PC-3 (cell line): ENCODE results near the gene CCDC110. TPM values are rescaled to one million over a fixed set of nuclear protein-coding genes. Genes with fewer than 3 reads are reported as not detected.

Experiments used
- ATAC-seq: fragments of 200-7000 bp; cut with Tn5 transposase; 2 replicates; pipeline ENCODE4 v1.9.1; 2020; ENCODE audit warnings: mild to moderate bottlenecking, moderate library complexity
- BruUV-seq: library from RNA; stranded (reverse); fragments of 400-500 nt; replicated peaks from 2 replicates; lab custom pipeline; 2021; lab: Mats Ljungman, UMichigan
- CTCF ChIA-PET: fragments of 300-600 bp; sonication (Branson Sonifier 250); formaldehyde crosslinking; loops from one replicate; lab custom pipeline; 2022; ENCODE audit warnings: antibody characterized with exemption; lab: Charles Lee
- POLR2A ChIA-PET: fragments of 300-600 bp; sonication (Branson Sonifier 250); formaldehyde crosslinking; loops from one replicate; lab custom pipeline; 2022; ENCODE audit warnings: antibody characterized with exemption; ENCODE audit not compliant: unreplicated experiment; lab: Charles Lee
- DNase-seq: peaks from one replicate; pipeline ENCODE4 v3.0.0-alpha.2; 2015
- H2AFZ ChIP-seq: fragments of 300-600 bp; sonication (generic); 2 replicates; pipeline ENCODE4 v1.6.0; 2016; ENCODE audit warnings: antibody characterized with exemption, low read length
- H3F3A ChIP-seq: fragments of 300-600 bp; sonication (generic); one replicate; pipeline ENCODE4 v1.6.0; 2017; ENCODE audit warnings: antibody characterized with exemption, low read length, control low read depth, mild to moderate bottlenecking; ENCODE audit not compliant: unreplicated experiment
- H3K27ac ChIP-seq: fragments of 300-600 bp; sonication (generic); 2 replicates; pipeline ENCODE4 v1.5.1; 2016; ENCODE audit warnings: mild to moderate bottlenecking, low read length
- H3K27me3 ChIP-seq: fragments of 300-600 bp; sonication (generic); 2 replicates; pipeline ENCODE4 v1.6.1; 2016; ENCODE audit warnings: low read length, mixed read lengths
- H3K36me3 ChIP-seq: fragments of 300-600 bp; sonication (generic); 2 replicates; pipeline ENCODE4 v1.6.1; 2016; ENCODE audit warnings: low read depth, mixed run types, low read length, mixed read lengths
- H3K4me1 ChIP-seq: fragments of 300-600 bp; sonication (generic); 2 replicates; pipeline ENCODE4 v1.5.1; 2016; ENCODE audit warnings: low read length; ENCODE audit not compliant: insufficient read depth
- H3K4me2 ChIP-seq: fragments of 300-600 bp; sonication (generic); 2 replicates; pipeline ENCODE4 v1.6.0; 2016; ENCODE audit warnings: low read length
- H3K4me3 ChIP-seq: fragments of 300-600 bp; sonication (generic); 2 replicates; pipeline ENCODE4 v1.5.1; 2016; ENCODE audit warnings: mild to moderate bottlenecking, low read length, mixed read lengths
- H3K79me2 ChIP-seq: fragments of 300-600 bp; sonication (generic); 2 replicates; pipeline ENCODE4 v1.6.1; 2017; ENCODE audit warnings: low read length, mixed read lengths
- H3K9ac ChIP-seq: fragments of 300-600 bp; sonication (generic); 2 replicates; pipeline ENCODE4 v1.6.0; 2016; ENCODE audit warnings: mild to moderate bottlenecking, low read length
- H3K9me2 ChIP-seq: fragments of 300-600 bp; sonication (generic); replicated peaks from 2 replicates; pipeline ENCODE4 v1.6.1; 2016; ENCODE audit warnings: mixed run types, low read length, mixed read lengths
- H3K9me3 ChIP-seq: fragments of 300-600 bp; sonication (generic); 2 replicates; pipeline ENCODE4 v1.6.1; 2016; ENCODE audit warnings: low read length, mixed read lengths
- H4K20me1 ChIP-seq: fragments of 300-600 bp; sonication (generic); 2 replicates; pipeline ENCODE4 v1.6.1; 2016; ENCODE audit warnings: low read length, mixed read lengths
- EZH2 ChIP-seq: fragments of 300-600 bp; sonication (generic); IDR thresholded peaks from one replicate; pipeline ENCODE4 v1.6.1; 2017; ENCODE audit warnings: antibody characterized with exemption, mild to moderate bottlenecking, low read length; ENCODE audit not compliant: unreplicated experiment
- EZH2phosphoT487 ChIP-seq: fragments of 300-600 bp; sonication (generic); IDR thresholded peaks from 2 replicates; pipeline ENCODE4 v1.6.1; 2018; ENCODE audit warnings: mild to moderate bottlenecking, antibody characterized with exemption, low read length, borderline replicate concordance
- intact Hi-C: fragments of 100-400 bp; cut with micrococcal nuclease; formaldehyde crosslinking; loops from 2 replicates; pipeline ENCODE4 v1.9.0; 2023
- total RNA-seq: library from RNA; depleted of rRNA; stranded (reverse); fragments of >200 nt; gene quantifications from 2 replicates; pipeline ENCODE4 v1.2.3, GENCODE V29; 2014
- TF ChIP-seq, protein P1 (sequence below): fragments of 300-600 bp; sonication (generic); conservative IDR thresholded peaks from 2 replicates; pipeline ENCODE4 v1.5.1; 2017; ENCODE audit warnings: antibody characterized with exemption, low read depth, mild to moderate bottlenecking, low read length

Gene CCDC110
- total RNA-seq, 1 experiment from 2014 or later, result 0.62 TPM

DNA sequence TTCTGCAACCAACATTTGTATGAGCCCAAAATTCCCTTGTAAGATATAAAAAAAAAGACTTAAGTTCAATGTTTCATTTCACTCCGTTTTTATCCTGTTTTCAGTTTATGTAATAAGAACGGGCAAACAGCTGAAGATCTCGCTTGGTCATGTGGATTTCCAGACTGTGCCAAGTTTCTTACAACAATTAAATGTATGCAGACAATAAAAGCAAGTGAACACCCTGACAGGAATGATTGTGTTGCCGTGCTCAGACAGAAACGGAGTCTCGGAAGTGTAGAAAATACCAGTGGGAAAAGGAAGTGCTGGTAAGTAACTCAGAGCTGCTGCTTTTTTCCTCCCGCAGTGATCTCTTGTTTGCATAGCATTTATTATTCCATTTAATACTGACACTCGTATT, 72.1 kb downstream of the CCDC110 start:
- H3K27me3 ChIP-seq, result no peaks in the 10 kb centered on the region
- no peaks in the 10 kb centered on the region for H3K9me3 ChIP-seq
- H3K9ac ChIP-seq, result no peak overlapping the region
- H3K4me2 ChIP-seq, result peak overlapping the region; percentile 64
- ChIA-PET CTCF (no interaction called here), POLR2A (interaction anchor here (0.6 to 1.0 kb wide), 2 partner anchors 94 to 96 kb away, joined by 3 to 5 read pairs; no protein-coding TSS in a partner anchor)
- H3K36me3 ChIP-seq, result peaks cover 8% of the 10 kb centered on the region; the same call in 1 of the 2 replicates
- peaks cover 25% of the 10 kb centered on the region for H3K4me1 ChIP-seq
- no peaks in the 10 kb centered on the region for H3K9me2 ChIP-seq
- H3K4me3 ChIP-seq, result peak overlapping the region; percentile 35; the same call in 1 of the 2 replicates
- H3F3A ChIP-seq, result no peaks in the 10 kb centered on the region
- TF ChIP-seq EZH2, result no peak
- TF ChIP-seq, protein P1, sequence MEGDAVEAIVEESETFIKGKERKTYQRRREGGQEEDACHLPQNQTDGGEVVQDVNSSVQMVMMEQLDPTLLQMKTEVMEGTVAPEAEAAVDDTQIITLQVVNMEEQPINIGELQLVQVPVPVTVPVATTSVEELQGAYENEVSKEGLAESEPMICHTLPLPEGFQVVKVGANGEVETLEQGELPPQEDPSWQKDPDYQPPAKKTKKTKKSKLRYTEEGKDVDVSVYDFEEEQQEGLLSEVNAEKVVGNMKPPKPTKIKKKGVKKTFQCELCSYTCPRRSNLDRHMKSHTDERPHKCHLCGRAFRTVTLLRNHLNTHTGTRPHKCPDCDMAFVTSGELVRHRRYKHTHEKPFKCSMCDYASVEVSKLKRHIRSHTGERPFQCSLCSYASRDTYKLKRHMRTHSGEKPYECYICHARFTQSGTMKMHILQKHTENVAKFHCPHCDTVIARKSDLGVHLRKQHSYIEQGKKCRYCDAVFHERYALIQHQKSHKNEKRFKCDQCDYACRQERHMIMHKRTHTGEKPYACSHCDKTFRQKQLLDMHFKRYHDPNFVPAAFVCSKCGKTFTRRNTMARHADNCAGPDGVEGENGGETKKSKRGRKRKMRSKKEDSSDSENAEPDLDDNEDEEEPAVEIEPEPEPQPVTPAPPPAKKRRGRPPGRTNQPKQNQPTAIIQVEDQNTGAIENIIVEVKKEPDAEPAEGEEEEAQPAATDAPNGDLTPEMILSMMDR, result no peak
- no peak for TF ChIP-seq EZH2phosphoT487
- no peaks in the 10 kb centered on the region for H3K79me2 ChIP-seq
- no peak overlapping the region for H3K27ac ChIP-seq
- no peaks in the 10 kb centered on the region for H4K20me1 ChIP-seq
- intact Hi-C loops, result loop anchor here (5.0 kb wide), 1 partner anchor 197 kb away; the partner anchor contains the start of gene CFAP97
- no peak for DNase-seq
- BruUV-seq, result no TSS peak
- no peak overlapping the region for H2AFZ ChIP-seq
- no peak for ATAC-seq

- no peak overlapping the region for H3K4me3 ChIP-seq
- H3K27ac ChIP-seq, result no peak overlapping the region
- H3K36me3 ChIP-seq, result peaks cover 8% of the 10 kb centered on the region; the same call in 1 of the 2 replicates
- no peak overlapping the region for H3K9ac ChIP-seq
- intact Hi-C loops, result loop anchor here (5.0 kb wide), 1 partner anchor 196 kb away; the partner anchor contains the start of gene CFAP97
- H2AFZ ChIP-seq, result no peak overlapping the region
- no peak for TF ChIP-seq EZH2phosphoT487
- TF ChIP-seq, protein P1, result no peak
- no peak for TF ChIP-seq EZH2
- H4K20me1 ChIP-seq, result no peaks in the 10 kb centered on the region
- no TSS peak for BruUV-seq
- peak overlapping the region; percentile 64 for H3K4me2 ChIP-seq
- no peaks in the 10 kb centered on the region for H3F3A ChIP-seq
- ChIA-PET POLR2A (no interaction called here), CTCF (no interaction called here)
- DNase-seq, result no peak
- no peaks in the 10 kb centered on the region for H3K27me3 ChIP-seq
- no peaks in the 10 kb centered on the region for H3K79me2 ChIP-seq
- H3K4me1 ChIP-seq, result peaks cover 26% of the 10 kb centered on the region
- no peaks in the 10 kb centered on the region for H3K9me2 ChIP-seq
- no peaks in the 10 kb centered on the region for H3K9me3 ChIP-seq
- ATAC-seq, result no peak
Observed at GRCh38 chr4:185398618-185399017, 72.9 kb downstream of the CCDC110 start.

DNA sequence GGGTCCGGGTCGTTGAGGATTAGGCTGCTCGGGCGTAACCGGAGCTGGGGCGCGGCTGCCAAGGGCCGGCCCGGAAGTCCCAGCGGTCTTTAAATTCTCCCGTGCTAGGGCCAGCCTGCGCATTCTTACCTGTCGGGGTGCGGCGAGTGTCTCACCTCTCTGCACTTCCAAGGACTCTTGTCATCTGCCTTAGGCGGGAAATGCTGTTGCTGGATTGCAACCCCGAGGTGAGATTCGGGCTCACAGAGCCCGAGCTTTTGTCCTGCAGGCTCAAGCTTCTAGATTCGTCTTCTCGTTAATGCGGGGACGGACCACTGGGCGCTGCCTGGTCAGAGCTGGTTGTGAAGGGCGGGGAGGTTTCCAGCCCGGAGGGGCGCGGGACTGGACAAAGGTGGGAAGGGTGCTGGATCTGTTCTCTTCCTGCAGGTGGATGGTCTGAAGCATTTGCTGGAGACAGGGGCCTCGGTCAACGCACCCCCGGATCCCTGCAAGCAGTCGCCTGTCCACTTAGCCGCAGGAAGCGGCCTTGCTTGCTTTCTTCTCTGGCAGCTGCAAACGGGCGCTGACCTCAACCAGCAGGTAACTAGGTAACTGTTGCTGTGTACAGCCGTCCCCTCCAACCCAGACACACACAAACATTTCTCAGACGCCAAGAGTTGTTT, 74.7 kb downstream of the CCDC110 start, which contains the start of gene ANKRD37:
TSS of gene ANKRD37 (plus strand) at position 118 of the 662 bp plus-strand sequence. CDS start at position 201, 83 bp downstream.
- H3K4me2 ChIP-seq, result peak within 1 kb of the TSS; percentile 96
- H3K9ac ChIP-seq, result peak within 1 kb of the TSS; percentile 89
- intact Hi-C loops, result loop anchor here (1.0 to 5.0 kb wide), 3 partner anchors 28 to 195 kb away; partner anchors contain the start of genes CFAP97 and UFSP2
- no peaks in the 10 kb centered on the region for H3K79me2 ChIP-seq
- H3K4me1 ChIP-seq, result peaks cover 26% of the 10 kb centered on the region
- peak within 1 kb of the TSS; percentile 87 for H2AFZ ChIP-seq
- ChIA-PET CTCF (interaction anchor here (1.7 kb wide), 1 partner anchor 91 kb away, joined by 5 read pairs; no protein-coding TSS in a partner anchor), POLR2A (interaction anchor here (0.5 to 1.6 kb wide), 6 partner anchors 29 to 908 kb away, joined by 3 to 12 read pairs (median 3); no protein-coding TSS in a partner anchor)
- H4K20me1 ChIP-seq, result no peaks in the 10 kb centered on the region
- no peaks in the 10 kb centered on the region for H3K9me3 ChIP-seq
- peak within 1 kb of the TSS; percentile 95 for H3K27ac ChIP-seq
- H3K9me2 ChIP-seq, result no peaks in the 10 kb centered on the region
- peaks cover 8% of the 10 kb centered on the region; the same call in 1 of the 2 replicates for H3K36me3 ChIP-seq
- TF ChIP-seq, protein P1, result no peak
- no peak for TF ChIP-seq EZH2
- TF ChIP-seq EZH2phosphoT487, result no peak
- BruUV-seq, result TSS peak; percentile 75
- no peaks in the 10 kb centered on the region for H3K27me3 ChIP-seq
- DNase-seq, result peak; percentile 48
- peak; percentile 25 for ATAC-seq
- H3K4me3 ChIP-seq, result peak within 1 kb of the TSS; percentile 82
- H3F3A ChIP-seq, result no peaks in the 10 kb centered on the region
